ENCODE measurements around the gene ALKBH7. TPM values are rescaled to one million over a fixed set of nuclear protein-coding genes. Genes with fewer than 3 reads are reported as not detected.

The ALKBH7 gene
- total RNA-seq, 1 experiment from 2014 or later, result 81.1 TPM

GRCh38 chr19:6376512-6377190 is 4.1 kb downstream of the ALKBH7 start:
- H3K4me1 ChIP-seq (ENCODE audit: insufficient read depth, low read length), result peaks cover 9% of the 10 kb centered on the region
- intact Hi-C loops (cut with micrococcal nuclease), result no loop called here
- H3K27me3 ChIP-seq (ENCODE audit: low read length), result no peaks in the 10 kb centered on the region

DNA sequence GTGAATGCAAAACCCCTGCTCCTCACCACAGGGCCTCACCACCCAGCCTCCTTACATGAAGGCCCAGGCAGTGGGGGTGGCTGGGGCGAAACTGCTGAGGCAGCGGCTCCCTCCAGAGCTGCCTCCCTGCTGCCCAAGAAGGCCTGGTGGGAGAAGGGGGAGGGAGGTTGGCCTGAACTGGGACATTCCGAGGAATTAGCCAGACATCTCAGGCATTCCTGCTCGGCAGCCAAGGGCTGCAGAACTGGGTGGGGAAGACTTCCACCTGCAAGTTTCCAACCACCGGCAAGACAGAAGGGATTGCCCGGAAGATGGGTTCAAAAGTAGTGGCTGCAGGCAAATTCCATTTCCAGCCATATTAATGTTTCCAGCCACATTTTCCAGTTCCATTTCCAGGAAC is 5.4 kb downstream of the ALKBH7 start:
- Histone ChIP-seq H3K9me3 (ENCODE audit: low read length) (no peaks in the 10 kb centered on the region), H2AFZ (ENCODE audit: low read length) (no peak overlapping the region), H3K9me2 (replicated peaks; ENCODE audit: low read length) (no peaks in the 10 kb centered on the region), H3K79me2 (ENCODE audit: low read length) (no peaks in the 10 kb centered on the region), H3K9ac (ENCODE audit: low read length) (no peak overlapping the region), H3K36me3 (ENCODE audit: low read depth, low read length) (peaks cover 28% of the 10 kb centered on the region), H3F3A (ENCODE audit: low read length, unreplicated experiment) (no peaks in the 10 kb centered on the region), H3K27ac (ENCODE audit: low read length) (no peak overlapping the region), H3K4me3 (ENCODE audit: low read length) (no peak overlapping the region), H3K4me1 (ENCODE audit: insufficient read depth, low read length) (peaks cover 5% of the 10 kb centered on the region), H4K20me1 (ENCODE audit: low read length) (no peaks in the 10 kb centered on the region), H3K27me3 (ENCODE audit: low read length) (no peaks in the 10 kb centered on the region), H3K4me2 (ENCODE audit: low read length) (no peak overlapping the region)
- TF ChIP-seq EZH2phosphoT487 (IDR thresholded peaks at IDR 0.05; ENCODE audit: borderline replicate concordance, low read length) (no peak), EZH2 (IDR thresholded peaks at IDR 0.05; ENCODE audit: low read length, unreplicated experiment) (no peak)
- TF ChIP-seq, protein P1, sequence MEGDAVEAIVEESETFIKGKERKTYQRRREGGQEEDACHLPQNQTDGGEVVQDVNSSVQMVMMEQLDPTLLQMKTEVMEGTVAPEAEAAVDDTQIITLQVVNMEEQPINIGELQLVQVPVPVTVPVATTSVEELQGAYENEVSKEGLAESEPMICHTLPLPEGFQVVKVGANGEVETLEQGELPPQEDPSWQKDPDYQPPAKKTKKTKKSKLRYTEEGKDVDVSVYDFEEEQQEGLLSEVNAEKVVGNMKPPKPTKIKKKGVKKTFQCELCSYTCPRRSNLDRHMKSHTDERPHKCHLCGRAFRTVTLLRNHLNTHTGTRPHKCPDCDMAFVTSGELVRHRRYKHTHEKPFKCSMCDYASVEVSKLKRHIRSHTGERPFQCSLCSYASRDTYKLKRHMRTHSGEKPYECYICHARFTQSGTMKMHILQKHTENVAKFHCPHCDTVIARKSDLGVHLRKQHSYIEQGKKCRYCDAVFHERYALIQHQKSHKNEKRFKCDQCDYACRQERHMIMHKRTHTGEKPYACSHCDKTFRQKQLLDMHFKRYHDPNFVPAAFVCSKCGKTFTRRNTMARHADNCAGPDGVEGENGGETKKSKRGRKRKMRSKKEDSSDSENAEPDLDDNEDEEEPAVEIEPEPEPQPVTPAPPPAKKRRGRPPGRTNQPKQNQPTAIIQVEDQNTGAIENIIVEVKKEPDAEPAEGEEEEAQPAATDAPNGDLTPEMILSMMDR (conservative IDR thresholded peaks at IDR 0.05; ENCODE audit: low read depth, low read length), result no peak
- intact Hi-C loops (cut with micrococcal nuclease), result no loop called here
- ATAC-seq (no peak), DNase-seq (no peak)
- ChIA-PET CTCF (no interaction called here), POLR2A (ENCODE audit: unreplicated experiment) (interaction anchor here (0.7 kb wide), 1 partner anchor 205 kb away, joined by 19 read pairs; no protein-coding TSS in a partner anchor)
- no TSS peak for BruUV-seq (replicated peaks)

More at GRCh38 chr19:6376512-6377190, 4.1 kb downstream of the ALKBH7 start:
- H3K9me3 ChIP-seq (ENCODE audit: low read length), result no peaks in the 10 kb centered on the region
- H3K4me2 ChIP-seq (ENCODE audit: low read length), result no peak overlapping the region
- no peak overlapping the region for H3K9ac ChIP-seq (ENCODE audit: low read length)
- no TSS peak for BruUV-seq (replicated peaks)
- H3K27ac ChIP-seq (ENCODE audit: low read length), result no peak overlapping the region
- H3K36me3 ChIP-seq (ENCODE audit: low read depth, low read length), result peaks cover 23% of the 10 kb centered on the region
- ATAC-seq (no peak), DNase-seq (no peak)
- H3F3A ChIP-seq (ENCODE audit: low read length, unreplicated experiment), result no peaks in the 10 kb centered on the region
- ChIA-PET CTCF (no interaction called here), POLR2A (ENCODE audit: unreplicated experiment) (no interaction called here)
- no peak overlapping the region for H3K4me3 ChIP-seq (ENCODE audit: low read length)
- no peaks in the 10 kb centered on the region for H3K9me2 ChIP-seq (replicated peaks; ENCODE audit: low read length)
- no peak overlapping the region for H2AFZ ChIP-seq (ENCODE audit: low read length)
- TF ChIP-seq, protein P1 (conservative IDR thresholded peaks at IDR 0.05; ENCODE audit: low read depth, low read length), result no peak
- TF ChIP-seq EZH2 (IDR thresholded peaks at IDR 0.05; ENCODE audit: low read length, unreplicated experiment) (no peak), EZH2phosphoT487 (IDR thresholded peaks at IDR 0.05; ENCODE audit: borderline replicate concordance, low read length) (no peak)
- no peaks in the 10 kb centered on the region for H4K20me1 ChIP-seq (ENCODE audit: low read length)
- no peaks in the 10 kb centered on the region for H3K79me2 ChIP-seq (ENCODE audit: low read length)

GRCh38 chr19:6378486-6378885 is 5.9 kb downstream of the ALKBH7 start:
- Histone ChIP-seq H3K79me2 (ENCODE audit: low read length) (no peaks in the 10 kb centered on the region), H4K20me1 (ENCODE audit: low read length) (no peaks in the 10 kb centered on the region), H3K4me1 (ENCODE audit: insufficient read depth, low read length) (peaks cover 5% of the 10 kb centered on the region), H3K9me2 (replicated peaks; ENCODE audit: low read length) (no peaks in the 10 kb centered on the region), H3K4me3 (ENCODE audit: low read length) (no peak overlapping the region), H2AFZ (ENCODE audit: low read length) (no peak overlapping the region), H3F3A (ENCODE audit: low read length, unreplicated experiment) (no peaks in the 10 kb centered on the region), H3K9ac (ENCODE audit: low read length) (no peak overlapping the region), H3K4me2 (ENCODE audit: low read length) (no peak overlapping the region), H3K36me3 (ENCODE audit: low read depth, low read length) (peaks cover 32% of the 10 kb centered on the region), H3K27me3 (ENCODE audit: low read length) (no peaks in the 10 kb centered on the region), H3K27ac (ENCODE audit: low read length) (no peak overlapping the region), H3K9me3 (ENCODE audit: low read length) (no peaks in the 10 kb centered on the region)
- ChIA-PET POLR2A (ENCODE audit: unreplicated experiment) (no interaction called here), CTCF (no interaction called here)
- ATAC-seq, result no peak
- intact Hi-C loops (cut with micrococcal nuclease), result no loop called here
- no TSS peak for BruUV-seq (replicated peaks)
- DNase-seq, result no peak
- TF ChIP-seq, protein P1 (conservative IDR thresholded peaks at IDR 0.05; ENCODE audit: low read depth, low read length), result no peak
- TF ChIP-seq EZH2phosphoT487 (IDR thresholded peaks at IDR 0.05; ENCODE audit: borderline replicate concordance, low read length) (no peak), EZH2 (IDR thresholded peaks at IDR 0.05; ENCODE audit: low read length, unreplicated experiment) (no peak)

Data from PC-3 (cell line).